Prostate gland (tissue), 2 donors: ENCODE data around the gene ADAM17.

Source experiments
- POLR2A ChIP-seq: fragments of 450-650 bp; IDR thresholded peaks from one replicate; pipeline ENCODE4 v1.6.1; 2016; ENCODE audit warnings: antibody characterized with exemption, mild to moderate bottlenecking
- POLR2AphosphoS5 ChIP-seq: sonication (generic); formaldehyde crosslinking; IDR thresholded peaks from one replicate; pipeline ENCODE4 v1.6.1; 2017; ENCODE audit warnings: antibody characterized with exemption
- TF ChIP-seq, protein P1 (sequence below), 4 experiments: fragments of 200-600 bp in 2 of 4; fragments of 450-650 bp in 2 of 4; sonication (generic) in 2 of 4; IDR thresholded peaks; 1 replicate in 3 of 4; 2 replicates in 1 of 4; pipeline ENCODE4 v1.5.1; 2016 to 2019; ENCODE audit warnings: antibody characterized with exemption in 4 of 4, mild to moderate bottlenecking in 2 of 4, moderate library complexity in 2 of 4

- TF ChIP-seq POLR2A (no peak), POLR2AphosphoS5 (no peak)
- TF ChIP-seq, protein P1, sequence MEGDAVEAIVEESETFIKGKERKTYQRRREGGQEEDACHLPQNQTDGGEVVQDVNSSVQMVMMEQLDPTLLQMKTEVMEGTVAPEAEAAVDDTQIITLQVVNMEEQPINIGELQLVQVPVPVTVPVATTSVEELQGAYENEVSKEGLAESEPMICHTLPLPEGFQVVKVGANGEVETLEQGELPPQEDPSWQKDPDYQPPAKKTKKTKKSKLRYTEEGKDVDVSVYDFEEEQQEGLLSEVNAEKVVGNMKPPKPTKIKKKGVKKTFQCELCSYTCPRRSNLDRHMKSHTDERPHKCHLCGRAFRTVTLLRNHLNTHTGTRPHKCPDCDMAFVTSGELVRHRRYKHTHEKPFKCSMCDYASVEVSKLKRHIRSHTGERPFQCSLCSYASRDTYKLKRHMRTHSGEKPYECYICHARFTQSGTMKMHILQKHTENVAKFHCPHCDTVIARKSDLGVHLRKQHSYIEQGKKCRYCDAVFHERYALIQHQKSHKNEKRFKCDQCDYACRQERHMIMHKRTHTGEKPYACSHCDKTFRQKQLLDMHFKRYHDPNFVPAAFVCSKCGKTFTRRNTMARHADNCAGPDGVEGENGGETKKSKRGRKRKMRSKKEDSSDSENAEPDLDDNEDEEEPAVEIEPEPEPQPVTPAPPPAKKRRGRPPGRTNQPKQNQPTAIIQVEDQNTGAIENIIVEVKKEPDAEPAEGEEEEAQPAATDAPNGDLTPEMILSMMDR (IDR thresholded peaks at IDR 0.05), result no peak
Measured at GRCh38 chr2:9462313-9462712, 93.3 kb downstream of the ADAM17 start.
